ENCODE data around the gene MALRD1.

DNA sequence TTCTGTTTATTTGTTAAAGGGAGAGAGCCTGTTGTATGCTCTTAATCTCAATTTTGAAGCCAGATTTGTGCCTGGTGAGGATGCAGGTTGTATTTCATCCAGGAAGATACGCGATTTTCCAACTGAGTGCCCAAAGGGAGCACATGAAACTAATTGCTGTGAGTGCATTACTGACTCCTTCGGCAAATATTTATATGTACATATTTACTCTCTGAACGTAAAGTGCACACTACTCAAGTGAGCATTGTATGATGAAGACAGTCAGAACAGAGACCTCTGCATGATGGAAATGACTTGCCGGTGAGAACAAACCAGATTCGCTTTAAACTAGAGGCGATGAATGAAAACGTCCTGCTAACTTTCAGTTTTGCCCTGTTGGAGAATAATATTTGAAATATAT lies 130.1 kb downstream of the MALRD1 start:
- TF ChIP-seq, protein P1, sequence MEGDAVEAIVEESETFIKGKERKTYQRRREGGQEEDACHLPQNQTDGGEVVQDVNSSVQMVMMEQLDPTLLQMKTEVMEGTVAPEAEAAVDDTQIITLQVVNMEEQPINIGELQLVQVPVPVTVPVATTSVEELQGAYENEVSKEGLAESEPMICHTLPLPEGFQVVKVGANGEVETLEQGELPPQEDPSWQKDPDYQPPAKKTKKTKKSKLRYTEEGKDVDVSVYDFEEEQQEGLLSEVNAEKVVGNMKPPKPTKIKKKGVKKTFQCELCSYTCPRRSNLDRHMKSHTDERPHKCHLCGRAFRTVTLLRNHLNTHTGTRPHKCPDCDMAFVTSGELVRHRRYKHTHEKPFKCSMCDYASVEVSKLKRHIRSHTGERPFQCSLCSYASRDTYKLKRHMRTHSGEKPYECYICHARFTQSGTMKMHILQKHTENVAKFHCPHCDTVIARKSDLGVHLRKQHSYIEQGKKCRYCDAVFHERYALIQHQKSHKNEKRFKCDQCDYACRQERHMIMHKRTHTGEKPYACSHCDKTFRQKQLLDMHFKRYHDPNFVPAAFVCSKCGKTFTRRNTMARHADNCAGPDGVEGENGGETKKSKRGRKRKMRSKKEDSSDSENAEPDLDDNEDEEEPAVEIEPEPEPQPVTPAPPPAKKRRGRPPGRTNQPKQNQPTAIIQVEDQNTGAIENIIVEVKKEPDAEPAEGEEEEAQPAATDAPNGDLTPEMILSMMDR (IDR thresholded peaks at IDR 0.05; ENCODE audit: control extremely low read depth in 1 of 3, insufficient read depth in 1 of 3, low read depth in 1 of 3, low read length in 3 of 3): no peak
- TF ChIP-seq, protein P2, sequence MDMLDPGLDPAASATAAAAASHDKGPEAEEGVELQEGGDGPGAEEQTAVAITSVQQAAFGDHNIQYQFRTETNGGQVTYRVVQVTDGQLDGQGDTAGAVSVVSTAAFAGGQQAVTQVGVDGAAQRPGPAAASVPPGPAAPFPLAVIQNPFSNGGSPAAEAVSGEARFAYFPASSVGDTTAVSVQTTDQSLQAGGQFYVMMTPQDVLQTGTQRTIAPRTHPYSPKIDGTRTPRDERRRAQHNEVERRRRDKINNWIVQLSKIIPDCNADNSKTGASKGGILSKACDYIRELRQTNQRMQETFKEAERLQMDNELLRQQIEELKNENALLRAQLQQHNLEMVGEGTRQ (IDR thresholded peaks at IDR 0.05; ENCODE audit: low read length): no peak
- TF ChIP-seq TAF1 (IDR thresholded peaks at IDR 0.05; ENCODE audit: low read depth, low read length) (no peak), TCF12 (IDR thresholded peaks at IDR 0.05; ENCODE audit: low read depth, low read length) (no peak), RFX5 (IDR thresholded peaks at IDR 0.05; ENCODE audit: borderline replicate concordance, low read depth, low read length) (no peak), SUZ12 (IDR thresholded peaks at IDR 0.05; ENCODE audit: low read length) (no peak), POLR2A (IDR thresholded peaks at IDR 0.05; ENCODE audit: control extremely low read depth in 1 of 2, low read depth in 2 of 2, low read length in 2 of 2) (no peak), CHD1 (IDR thresholded peaks at IDR 0.05; ENCODE audit: low read depth, low read length) (no peak), SP1 (IDR thresholded peaks at IDR 0.05; ENCODE audit: low read depth, low read length) (no peak), CBX8 (IDR thresholded peaks at IDR 0.05; ENCODE audit: borderline replicate concordance, low read depth, low read length) (no peak), HDAC6 (IDR thresholded peaks at IDR 0.05; ENCODE audit: low read depth, low read length) (no peak), EP300 (IDR thresholded peaks at IDR 0.05; ENCODE audit: borderline replicate concordance in 1 of 2, low read depth in 2 of 2, low read length in 2 of 2) (no peak), JUND (IDR thresholded peaks at IDR 0.05; ENCODE audit: low read length) (no peak), FOSL1 (IDR thresholded peaks at IDR 0.05; ENCODE audit: insufficient read depth, low read depth, low read length) (no peak)
